Germinal center (tissue), 1 donor: Measurements from ENCODE around the gene SPNS2.

Experiments
- DNase-seq: peaks from one replicate; pipeline ENCODE4 v3.0.0; 2012; ENCODE audit warnings: mixed read lengths, low spot score

The SPNS2 gene

GRCh38 chr17:4537451-4538235 is 39.0 kb downstream of the SPNS2 start:
- DNase-seq = no peak

GRCh38 chr17:4538236-4539002 is 39.7 kb downstream of the SPNS2 start:
- DNase-seq = no peak

GRCh38 chr17:4539025-4539424 is 40.3 kb downstream of the SPNS2 start:
- DNase-seq = no peak

GRCh38 chr17:4539576-4540223 is 41.0 kb downstream of the SPNS2 start:
- no peak for DNase-seq

GRCh38 chr17:4540224-4540651 is 41.6 kb downstream of the SPNS2 start:
- DNase-seq = no peak

- DNase-seq = no peak
Observed at GRCh38 chr17:4540687-4541327, 42.1 kb downstream of the SPNS2 start.

- no peak for DNase-seq
Observed at GRCh38 chr17:4541328-4542002, 42.8 kb downstream of the SPNS2 start.

- DNase-seq = no peak
Observed at GRCh38 chr17:4542003-4542725, 43.5 kb downstream of the SPNS2 start.

GRCh38 chr17:4542726-4543191 is 44.1 kb downstream of the SPNS2 start:
- no peak for DNase-seq

- DNase-seq = no peak
Observed at GRCh38 chr17:4543557-4544026, 44.9 kb downstream of the SPNS2 start.

- no peak for DNase-seq
Observed at GRCh38 chr17:4544135-4544950, 45.7 kb downstream of the SPNS2 start.

- DNase-seq = no peak
Observed at GRCh38 chr17:4544951-4545216, 46.2 kb downstream of the SPNS2 start.

GRCh38 chr17:4545217-4545951 is 46.7 kb downstream of the SPNS2 start:
- no peak for DNase-seq

GRCh38 chr17:4547118-4547906 is 48.6 kb downstream of the SPNS2 start:
- DNase-seq = no peak

GRCh38 chr17:4548061-4548461 is 49.4 kb downstream of the SPNS2 start:
- no peak for DNase-seq

GRCh38 chr17:4548721-4549531 is 50.2 kb downstream of the SPNS2 start:
- DNase-seq = no peak

GRCh38 chr17:4549781-4550533 is 51.3 kb downstream of the SPNS2 start:
- DNase-seq = no peak
